Gastrocnemius medialis (tissue), 4 donors: Measurements from ENCODE around the gene SORCS1.

Experiments
- POLR2A ChIP-seq, 2 donors: fragments of 450-650 bp; IDR thresholded peaks; one replicate each; pipeline ENCODE4 v1.6.1; 2017; ENCODE audit warnings: antibody characterized with exemption in 2 of 2, mild to moderate bottlenecking in 2 of 2, moderate library complexity in 2 of 2
- TF ChIP-seq, protein P1 (sequence below), 5 experiments: fragments of 450-650 bp in 3 of 5; fragments of 200-600 bp in 2 of 5; sonication (generic) in 2 of 5; IDR thresholded peaks in 4 of 5; conservative IDR thresholded peaks in 1 of 5; 1 replicate in 4 of 5; 2 replicates in 1 of 5; pipeline ENCODE4 v1.5.1; 2016 to 2019; ENCODE audit warnings: antibody characterized with exemption in 5 of 5, mild to moderate bottlenecking in 3 of 5, moderate library complexity in 3 of 5

DNA sequence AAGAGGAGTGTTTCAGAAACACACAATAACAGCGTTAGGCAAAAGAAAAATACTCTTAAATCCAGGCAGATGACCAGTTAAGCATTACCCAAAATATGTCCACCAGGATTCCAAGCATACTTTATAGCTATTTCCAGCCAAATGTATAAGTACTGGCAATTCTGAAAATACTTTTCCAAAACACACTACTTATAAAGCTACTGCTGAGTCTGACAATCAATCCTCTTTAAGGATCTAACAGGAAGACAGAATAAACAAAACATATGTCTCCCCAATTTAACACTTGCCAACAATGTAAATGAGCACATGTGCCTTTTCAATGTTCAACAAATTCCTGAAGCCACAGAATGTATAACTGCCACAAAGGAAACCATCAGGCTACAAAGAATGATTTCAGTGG, 370.9 kb downstream of the SORCS1 start:
- TF ChIP-seq POLR2A (IDR thresholded peaks at IDR 0.05), result no peak
- TF ChIP-seq, protein P1, sequence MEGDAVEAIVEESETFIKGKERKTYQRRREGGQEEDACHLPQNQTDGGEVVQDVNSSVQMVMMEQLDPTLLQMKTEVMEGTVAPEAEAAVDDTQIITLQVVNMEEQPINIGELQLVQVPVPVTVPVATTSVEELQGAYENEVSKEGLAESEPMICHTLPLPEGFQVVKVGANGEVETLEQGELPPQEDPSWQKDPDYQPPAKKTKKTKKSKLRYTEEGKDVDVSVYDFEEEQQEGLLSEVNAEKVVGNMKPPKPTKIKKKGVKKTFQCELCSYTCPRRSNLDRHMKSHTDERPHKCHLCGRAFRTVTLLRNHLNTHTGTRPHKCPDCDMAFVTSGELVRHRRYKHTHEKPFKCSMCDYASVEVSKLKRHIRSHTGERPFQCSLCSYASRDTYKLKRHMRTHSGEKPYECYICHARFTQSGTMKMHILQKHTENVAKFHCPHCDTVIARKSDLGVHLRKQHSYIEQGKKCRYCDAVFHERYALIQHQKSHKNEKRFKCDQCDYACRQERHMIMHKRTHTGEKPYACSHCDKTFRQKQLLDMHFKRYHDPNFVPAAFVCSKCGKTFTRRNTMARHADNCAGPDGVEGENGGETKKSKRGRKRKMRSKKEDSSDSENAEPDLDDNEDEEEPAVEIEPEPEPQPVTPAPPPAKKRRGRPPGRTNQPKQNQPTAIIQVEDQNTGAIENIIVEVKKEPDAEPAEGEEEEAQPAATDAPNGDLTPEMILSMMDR (IDR thresholded peaks at IDR 0.05 in 4 of 5, conservative IDR thresholded peaks at IDR 0.05 in 1 of 5), result no peak
